ENCODE data around the gene ARID1B. TPM values are rescaled to one million over a fixed set of nuclear protein-coding genes. Genes with fewer than 3 reads are reported as not detected.

The ARID1B gene
- total and polyA plus RNA-seq, 4 donors: 7.0 to 49.0 (median 24.2) TPM

- no peak for TF ChIP-seq CTCF (IDR thresholded peaks at IDR 0.05; ENCODE audit: low read depth, low read length, missing input control)
These were observed 101.5 kb downstream of the ARID1B start (continued) for GRCh38 chr6:156878681-156879080.

- WGBS: 86% methylated on average over 4 of the region's 4 CpGs
These were observed 102.0 kb downstream of the ARID1B start for GRCh38 chr6:156879186-156879585.

GRCh38 chr6:156879591-156879990, 102.4 kb downstream of the ARID1B start:
- Histone ChIP-seq H3K27me3 (ENCODE audit: control insufficient read depth in 4 of 4, insufficient read depth in 4 of 4, low read length in 3 of 4) (no peaks in the 10 kb centered on the region), H3K4me3 (ENCODE audit: low read depth in 1 of 3, low read length in 3 of 3) (no peak overlapping the region), H3K4me1 (ENCODE audit: control insufficient read depth in 4 of 4, insufficient read depth in 4 of 4, low read length in 3 of 4) (peaks cover 2 to 15% (median 8%) of the 10 kb centered on the region in 4 donors), H3K36me3 (ENCODE audit: control insufficient read depth in 4 of 4, insufficient read depth in 3 of 4, low read depth in 1 of 4, low read length in 3 of 4) (no peaks in the 10 kb centered on the region), H3K9me3 (ENCODE audit: control insufficient read depth in 4 of 4, low read length in 3 of 4) (no peaks in the 10 kb centered on the region), H3K9ac (ENCODE audit: low read depth in 1 of 2, low read length in 2 of 2) (no peak overlapping the region), H3K27ac (ENCODE audit: low read depth in 1 of 2, low read length in 2 of 2) (no peak overlapping the region)
- 86% methylated on average over 3 of the region's 3 CpGs for WGBS
- DNase-seq (ENCODE audit: low spot score): no peak
- TF ChIP-seq EGR1 (IDR thresholded peaks at IDR 0.05; ENCODE audit: low read depth in 2 of 2) (no peak), RXRA (IDR thresholded peaks at IDR 0.05) (no peak), YY1 (IDR thresholded peaks at IDR 0.05) (no peak), FOXA1 (IDR thresholded peaks at IDR 0.05) (no peak), HNF4A (conservative IDR thresholded peaks at IDR 0.05) (no peak), NR2F2 (IDR thresholded peaks at IDR 0.05) (no peak), RAD21 (IDR thresholded peaks at IDR 0.05) (no peak), HNF4G (IDR thresholded peaks at IDR 0.05) (no peak), ATF3 (IDR thresholded peaks at IDR 0.05) (no peak), TAF1 (conservative IDR thresholded peaks at IDR 0.05) (no peak), GABPA (IDR thresholded peaks at IDR 0.05 in 1 of 2, conservative IDR thresholded peaks at IDR 0.05 in 1 of 2) (no peak), CTCF (IDR thresholded peaks at IDR 0.05; ENCODE audit: low read depth, low read length, missing input control) (no peak)
- TF ChIP-seq, protein P1, sequence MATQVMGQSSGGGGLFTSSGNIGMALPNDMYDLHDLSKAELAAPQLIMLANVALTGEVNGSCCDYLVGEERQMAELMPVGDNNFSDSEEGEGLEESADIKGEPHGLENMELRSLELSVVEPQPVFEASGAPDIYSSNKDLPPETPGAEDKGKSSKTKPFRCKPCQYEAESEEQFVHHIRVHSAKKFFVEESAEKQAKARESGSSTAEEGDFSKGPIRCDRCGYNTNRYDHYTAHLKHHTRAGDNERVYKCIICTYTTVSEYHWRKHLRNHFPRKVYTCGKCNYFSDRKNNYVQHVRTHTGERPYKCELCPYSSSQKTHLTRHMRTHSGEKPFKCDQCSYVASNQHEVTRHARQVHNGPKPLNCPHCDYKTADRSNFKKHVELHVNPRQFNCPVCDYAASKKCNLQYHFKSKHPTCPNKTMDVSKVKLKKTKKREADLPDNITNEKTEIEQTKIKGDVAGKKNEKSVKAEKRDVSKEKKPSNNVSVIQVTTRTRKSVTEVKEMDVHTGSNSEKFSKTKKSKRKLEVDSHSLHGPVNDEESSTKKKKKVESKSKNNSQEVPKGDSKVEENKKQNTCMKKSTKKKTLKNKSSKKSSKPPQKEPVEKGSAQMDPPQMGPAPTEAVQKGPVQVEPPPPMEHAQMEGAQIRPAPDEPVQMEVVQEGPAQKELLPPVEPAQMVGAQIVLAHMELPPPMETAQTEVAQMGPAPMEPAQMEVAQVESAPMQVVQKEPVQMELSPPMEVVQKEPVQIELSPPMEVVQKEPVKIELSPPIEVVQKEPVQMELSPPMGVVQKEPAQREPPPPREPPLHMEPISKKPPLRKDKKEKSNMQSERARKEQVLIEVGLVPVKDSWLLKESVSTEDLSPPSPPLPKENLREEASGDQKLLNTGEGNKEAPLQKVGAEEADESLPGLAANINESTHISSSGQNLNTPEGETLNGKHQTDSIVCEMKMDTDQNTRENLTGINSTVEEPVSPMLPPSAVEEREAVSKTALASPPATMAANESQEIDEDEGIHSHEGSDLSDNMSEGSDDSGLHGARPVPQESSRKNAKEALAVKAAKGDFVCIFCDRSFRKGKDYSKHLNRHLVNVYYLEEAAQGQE (IDR thresholded peaks at IDR 0.05): no peak
- TF ChIP-seq, protein P2, sequence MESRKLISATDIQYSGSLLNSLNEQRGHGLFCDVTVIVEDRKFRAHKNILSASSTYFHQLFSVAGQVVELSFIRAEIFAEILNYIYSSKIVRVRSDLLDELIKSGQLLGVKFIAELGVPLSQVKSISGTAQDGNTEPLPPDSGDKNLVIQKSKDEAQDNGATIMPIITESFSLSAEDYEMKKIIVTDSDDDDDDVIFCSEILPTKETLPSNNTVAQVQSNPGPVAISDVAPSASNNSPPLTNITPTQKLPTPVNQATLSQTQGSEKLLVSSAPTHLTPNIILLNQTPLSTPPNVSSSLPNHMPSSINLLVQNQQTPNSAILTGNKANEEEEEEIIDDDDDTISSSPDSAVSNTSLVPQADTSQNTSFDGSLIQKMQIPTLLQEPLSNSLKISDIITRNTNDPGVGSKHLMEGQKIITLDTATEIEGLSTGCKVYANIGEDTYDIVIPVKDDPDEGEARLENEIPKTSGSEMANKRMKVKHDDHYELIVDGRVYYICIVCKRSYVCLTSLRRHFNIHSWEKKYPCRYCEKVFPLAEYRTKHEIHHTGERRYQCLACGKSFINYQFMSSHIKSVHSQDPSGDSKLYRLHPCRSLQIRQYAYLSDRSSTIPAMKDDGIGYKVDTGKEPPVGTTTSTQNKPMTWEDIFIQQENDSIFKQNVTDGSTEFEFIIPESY (IDR thresholded peaks at IDR 0.05): no peak

More at GRCh38 chr6:156879186-156879585, 102.0 kb downstream of the ARID1B start:
- Histone ChIP-seq H3K9me3 (ENCODE audit: control insufficient read depth in 4 of 4, low read length in 3 of 4) (no peaks in the 10 kb centered on the region), H3K27me3 (ENCODE audit: control insufficient read depth in 4 of 4, insufficient read depth in 4 of 4, low read length in 3 of 4) (no peaks in the 10 kb centered on the region), H3K27ac (ENCODE audit: low read depth in 1 of 2, low read length in 2 of 2) (no peak overlapping the region), H3K4me3 (ENCODE audit: low read depth in 1 of 3, low read length in 3 of 3) (no peak overlapping the region), H3K4me1 (ENCODE audit: control insufficient read depth in 4 of 4, insufficient read depth in 4 of 4, low read length in 3 of 4) (peaks cover 2 to 15% (median 8%) of the 10 kb centered on the region in 4 donors), H3K9ac (ENCODE audit: low read depth in 1 of 2, low read length in 2 of 2) (no peak overlapping the region), H3K36me3 (ENCODE audit: control insufficient read depth in 4 of 4, insufficient read depth in 3 of 4, low read depth in 1 of 4, low read length in 3 of 4) (no peaks in the 10 kb centered on the region)
- no peak for DNase-seq (ENCODE audit: low spot score)
- TF ChIP-seq, protein P2 (IDR thresholded peaks at IDR 0.05): no peak
- no peak for TF ChIP-seq RAD21 (IDR thresholded peaks at IDR 0.05)
- no peak for TF ChIP-seq FOXA2 (IDR thresholded peaks at IDR 0.05)
- TF ChIP-seq RXRA (IDR thresholded peaks at IDR 0.05): no peak
- TF ChIP-seq SP1 (IDR thresholded peaks at IDR 0.05): no peak
- TF ChIP-seq ATF3 (IDR thresholded peaks at IDR 0.05): no peak
- no peak for TF ChIP-seq HNF4A (conservative IDR thresholded peaks at IDR 0.05)

Data from liver (tissue), 9 donors.